ENCODE measurements around the gene GNA14.
"Not testable (repeated sequence)": the region's sequence is repeated elsewhere in the genome, so short reads cannot be mapped to it uniquely, and the experiment has no call there.

GNA14 gene

DNA sequence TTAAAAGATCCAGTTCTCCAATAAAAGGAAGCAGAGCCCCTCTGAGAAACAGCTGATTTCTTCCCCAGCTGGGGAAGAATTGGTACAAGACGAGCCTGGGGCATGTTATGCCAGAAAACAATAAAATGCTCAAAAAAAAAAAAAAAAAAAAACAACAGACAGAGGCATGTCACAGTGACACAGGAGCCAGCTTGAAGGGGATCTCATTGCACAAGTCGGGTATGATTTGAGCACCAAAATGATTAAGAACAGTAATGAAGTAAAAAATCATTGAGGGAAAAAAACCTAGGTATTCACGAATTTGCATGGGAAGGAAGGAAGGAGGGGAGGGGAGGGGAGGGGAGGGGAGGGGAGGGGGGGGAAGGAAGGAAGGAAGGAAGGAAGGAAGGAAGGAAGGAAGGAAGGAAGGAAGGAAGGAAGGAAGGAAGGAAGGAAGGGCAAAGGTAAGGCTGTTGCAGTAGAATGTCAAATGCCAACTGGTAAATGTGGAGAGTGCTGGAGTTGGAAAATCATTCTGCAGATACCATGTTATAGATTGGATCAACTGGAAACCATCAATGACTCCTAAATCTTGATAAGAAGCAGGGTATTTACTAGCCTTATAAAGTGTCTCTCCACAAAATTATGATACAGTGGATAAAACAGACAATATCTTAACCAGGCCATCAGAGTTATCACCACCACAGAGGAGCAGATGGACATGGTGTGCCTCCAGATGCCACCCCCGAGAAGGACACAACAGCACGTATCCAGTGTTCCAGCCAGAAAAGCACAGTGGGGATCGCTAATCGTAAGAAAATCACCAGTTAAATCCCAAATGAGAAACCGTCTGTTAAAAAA lies 7.2 kb downstream of the GNA14 start:
- no peak for DNase-seq

DNA sequence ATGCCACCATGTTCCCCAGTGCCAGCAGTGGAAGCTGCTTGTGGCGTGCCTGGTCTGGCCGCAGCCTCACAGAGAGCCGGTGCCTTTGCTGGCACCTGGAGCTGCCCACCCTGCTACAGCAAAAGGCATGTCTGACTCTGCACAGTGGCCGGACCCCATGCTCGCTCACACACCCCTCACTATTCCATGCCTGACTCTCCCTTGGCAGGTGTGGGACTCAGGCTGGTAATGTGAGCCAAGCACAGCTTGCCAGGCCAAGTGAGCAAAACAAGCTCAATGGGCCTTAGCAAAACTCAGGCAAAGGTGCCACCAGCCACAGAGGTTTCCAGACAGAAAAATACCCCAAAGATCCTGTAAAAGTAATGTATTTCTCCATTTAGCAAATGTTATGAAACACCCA lies 15.5 kb downstream of the GNA14 start:
- DNase-seq: no peak

DNA sequence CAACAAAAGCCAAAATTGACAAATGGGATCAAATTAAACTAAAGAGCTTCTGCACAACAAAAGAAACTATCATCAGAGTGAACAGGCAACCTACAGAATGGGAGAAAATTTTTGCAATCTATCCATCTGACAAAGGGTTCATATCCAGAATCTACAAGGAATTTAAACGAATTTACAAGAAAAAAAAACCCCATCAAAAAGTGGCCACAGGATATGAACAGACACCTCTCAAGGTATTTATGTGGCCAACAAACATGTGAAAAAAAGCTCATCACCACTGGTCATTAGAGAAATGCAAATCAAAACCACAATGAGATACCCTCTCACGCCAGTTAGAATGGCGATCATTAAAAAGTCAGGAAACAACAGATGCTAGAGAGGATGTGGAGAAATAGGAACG lies 19.3 kb downstream of the GNA14 start:
- DNase-seq: not testable (repeated sequence)

DNA sequence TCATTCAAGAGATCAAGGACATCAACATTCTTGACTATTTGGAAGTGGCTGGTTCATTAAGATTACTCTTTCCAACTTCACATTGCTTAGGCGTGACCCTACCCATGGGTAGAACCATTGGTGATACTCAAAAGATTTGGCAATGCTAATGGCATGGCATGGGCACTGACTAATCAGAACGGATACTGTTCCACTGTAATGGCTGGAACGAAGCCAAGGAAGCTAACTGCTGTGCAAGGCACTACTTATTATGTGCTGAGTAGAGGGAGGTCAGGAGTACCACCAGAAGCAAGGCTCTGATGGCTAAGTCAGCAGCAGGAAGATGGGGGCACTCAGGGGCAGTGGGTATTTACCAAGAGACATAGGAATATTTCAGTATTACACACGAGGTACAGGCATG lies 31.9 kb downstream of the GNA14 start:
- DNase-seq: no peak

DNA sequence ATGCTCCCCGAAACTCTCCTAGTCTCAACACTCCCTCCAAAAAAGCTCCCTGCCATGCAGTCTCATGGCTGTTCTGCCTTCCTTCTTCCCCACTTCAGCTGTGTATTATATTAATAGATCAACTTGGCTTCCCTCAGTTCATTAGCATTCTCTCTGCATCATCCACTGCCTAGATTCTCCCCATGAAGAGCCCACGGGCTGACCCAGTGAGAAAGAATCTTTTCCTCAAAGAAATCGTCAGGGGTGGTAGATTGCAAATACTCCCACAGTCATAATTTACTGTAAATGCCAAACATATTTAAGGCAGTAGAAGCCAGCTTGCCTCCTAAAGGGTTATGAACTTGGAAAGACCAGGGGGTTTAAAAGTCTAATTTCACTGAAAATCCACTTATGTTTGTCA lies 33.5 kb downstream of the GNA14 start:
- DNase-seq: no peak

DNA sequence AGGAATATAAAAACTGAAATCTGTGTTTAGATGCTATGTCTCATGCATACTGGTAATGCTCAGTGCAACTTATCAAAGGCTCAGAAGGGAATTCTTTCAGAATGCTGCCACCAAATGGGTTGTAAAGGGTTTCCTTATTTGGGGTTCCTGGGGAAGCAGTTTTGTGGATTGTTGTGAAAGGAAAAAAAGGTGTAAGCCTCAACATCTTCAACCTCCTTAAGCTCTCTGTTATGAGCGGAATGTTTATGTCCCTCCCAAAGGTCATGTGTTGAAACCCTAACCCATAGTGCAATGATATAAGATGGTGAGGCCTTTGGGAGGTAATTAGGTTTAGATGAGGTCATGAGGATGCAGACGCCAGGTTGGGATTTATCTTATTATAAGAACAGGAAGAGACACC lies 41.6 kb downstream of the GNA14 start:
- no peak for DNase-seq

DNA sequence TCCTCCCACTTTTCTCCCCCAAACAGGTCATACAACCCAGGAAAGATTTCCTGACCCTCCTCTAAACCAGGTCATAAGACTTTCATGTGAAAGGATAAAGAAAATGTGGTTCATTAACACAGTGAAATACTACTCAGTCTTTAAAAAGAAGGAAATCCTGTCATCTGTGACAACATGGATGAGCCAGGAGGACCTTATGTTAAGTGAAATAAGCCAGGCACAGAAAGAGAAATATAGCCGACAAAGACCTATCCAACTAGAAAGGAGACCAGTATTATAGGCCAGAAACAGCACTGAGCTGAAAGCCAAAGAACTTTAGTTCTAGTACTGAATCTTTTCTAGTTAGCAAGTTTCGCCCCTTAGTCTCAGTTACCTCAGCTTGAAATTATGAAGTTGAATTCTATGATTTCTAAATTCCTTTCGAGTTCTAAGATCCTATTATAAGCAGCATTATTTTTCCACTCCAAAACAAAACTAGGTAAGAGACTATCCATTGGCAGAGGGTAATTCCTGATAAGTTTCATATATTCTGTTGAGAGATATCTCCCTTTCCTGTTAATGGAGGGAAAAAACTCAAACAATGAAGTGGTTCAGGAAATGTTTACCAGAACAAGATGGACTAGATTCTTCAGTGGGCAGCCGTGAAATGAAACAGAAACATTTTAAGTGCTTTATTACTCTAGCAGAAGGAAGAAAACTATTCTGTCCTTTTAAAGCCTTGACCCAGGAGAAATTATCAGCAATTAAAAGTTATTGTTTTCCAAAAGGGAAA lies 42.5 kb downstream of the GNA14 start:
- no peak for DNase-seq

DNA sequence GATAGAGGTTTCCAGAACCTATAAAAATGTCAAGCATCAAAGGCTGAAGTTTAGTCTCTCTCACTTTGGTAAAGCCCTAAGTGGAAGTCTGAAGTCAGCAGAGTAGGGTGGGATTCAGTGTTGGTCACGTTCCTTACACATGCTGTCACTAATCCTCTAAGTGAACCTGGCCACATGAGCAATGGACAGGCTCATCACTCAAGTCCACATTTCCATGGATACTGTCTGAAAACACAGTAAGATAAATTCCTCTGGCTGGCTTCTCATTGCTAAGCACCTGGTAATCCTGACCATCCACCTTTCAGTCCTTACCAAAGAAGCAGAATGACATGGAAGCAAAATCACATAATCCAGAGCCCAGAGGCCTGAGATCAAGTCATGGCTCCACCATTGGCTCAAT lies 43.8 kb downstream of the GNA14 start:
- no peak for DNase-seq

DNA sequence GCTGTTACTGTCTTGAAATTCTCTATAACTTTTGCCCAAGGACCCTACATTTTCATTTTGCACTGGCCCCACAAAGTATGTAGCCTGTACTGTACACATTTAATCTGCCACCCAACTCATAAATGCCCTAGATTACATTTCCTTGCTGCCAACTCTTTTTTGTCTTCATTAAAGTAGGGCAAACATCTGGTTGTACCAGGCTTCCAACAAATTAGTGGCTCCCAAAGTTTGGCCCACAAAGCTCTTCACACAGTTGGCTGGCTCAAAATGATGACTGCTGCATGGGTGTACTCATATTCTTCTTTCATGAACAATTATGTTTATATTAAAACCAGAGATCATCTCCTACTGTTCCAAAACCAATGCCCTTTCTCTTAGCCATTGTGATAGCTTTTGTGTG lies 45.3 kb downstream of the GNA14 start:
- DNase-seq: no peak

DNA sequence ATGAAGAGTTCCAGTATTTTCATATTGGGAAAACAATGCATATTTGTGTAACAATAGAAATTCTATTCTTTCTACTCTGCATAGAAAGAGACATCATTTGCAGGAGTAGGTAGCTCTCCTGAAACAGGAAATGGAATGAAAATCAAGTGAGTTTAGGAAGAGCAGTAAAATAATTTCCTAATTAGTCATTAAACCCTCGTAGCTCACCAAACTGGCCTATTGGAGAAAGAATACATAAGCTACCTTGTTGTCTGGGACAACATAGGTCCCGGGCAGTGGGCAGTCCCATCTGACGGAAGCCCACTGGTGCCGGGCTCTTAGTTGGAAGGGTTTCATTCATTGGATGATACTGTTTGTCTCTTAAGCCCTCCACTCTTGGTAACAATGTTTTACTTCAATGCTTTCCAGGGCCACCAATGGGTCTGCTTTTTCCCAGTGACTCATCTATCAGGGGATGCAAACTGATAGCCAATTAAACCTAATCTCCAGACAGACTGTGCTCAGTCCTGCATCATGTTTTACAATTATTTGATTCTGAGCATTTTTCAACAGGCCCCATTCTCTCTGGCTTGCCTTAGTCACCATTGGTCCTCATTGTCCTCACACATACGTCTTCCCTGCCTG lies 46.5 kb downstream of the GNA14 start:
- DNase-seq: no peak

DNA sequence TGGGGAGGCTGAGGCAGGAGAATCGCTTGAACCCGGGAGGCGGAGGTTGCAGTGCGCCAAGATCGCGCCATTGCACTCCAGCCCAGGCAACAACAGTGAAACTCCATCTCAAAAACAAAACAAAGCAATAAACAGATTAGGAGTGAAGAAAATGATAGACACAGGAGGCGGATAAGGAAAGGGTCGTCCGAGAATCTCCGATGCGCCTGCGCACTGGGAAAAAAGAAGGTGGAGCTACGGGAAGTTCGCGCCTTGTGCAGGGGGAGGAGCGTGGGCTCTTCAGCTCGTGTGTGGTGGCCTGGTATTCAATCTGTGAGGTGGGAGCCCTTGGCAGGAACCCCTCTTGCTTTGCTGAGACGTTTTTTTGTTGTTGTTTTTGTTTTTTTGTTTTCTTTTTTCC lies 47.3 kb downstream of the GNA14 start:
- DNase-seq: no peak

DNA sequence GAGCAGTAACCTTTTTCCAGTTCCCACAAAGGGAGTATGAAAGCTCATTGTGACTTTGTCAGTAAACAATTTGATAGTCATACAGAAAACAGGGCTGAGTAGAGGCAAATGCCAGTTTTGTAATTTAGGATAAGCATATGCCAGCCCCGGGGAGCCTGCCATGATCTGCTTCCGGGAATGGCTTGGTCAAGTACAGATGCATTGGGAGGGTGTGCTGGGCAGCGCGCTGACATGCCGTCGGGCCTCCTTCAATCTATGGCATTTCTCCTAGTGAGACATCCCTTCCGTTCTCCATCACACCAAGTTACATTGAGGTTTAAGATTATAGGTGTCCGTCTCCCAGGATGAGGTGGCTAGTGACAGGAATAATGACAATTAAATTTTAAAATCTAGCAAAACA lies 48.6 kb downstream of the GNA14 start:
- no peak for DNase-seq

DNA sequence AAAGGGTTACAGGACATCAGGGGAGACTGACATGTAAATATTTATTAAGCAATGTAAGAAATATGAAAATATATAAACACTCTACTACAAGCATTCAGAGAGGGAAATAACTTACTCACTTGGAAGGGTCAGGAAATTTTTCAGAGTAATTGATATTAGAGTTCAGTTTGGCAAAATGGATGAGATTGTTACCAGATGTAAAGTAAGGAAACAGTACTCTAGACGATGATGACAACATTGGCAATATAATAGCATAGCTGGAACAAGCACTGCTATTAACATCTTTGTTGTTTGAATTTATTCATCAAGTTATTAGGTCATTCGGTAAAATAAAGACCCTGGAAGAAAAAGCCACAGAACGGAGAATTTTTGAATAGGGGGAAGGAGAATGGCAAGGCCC lies 49.1 kb downstream of the GNA14 start:
- no peak for DNase-seq

DNA sequence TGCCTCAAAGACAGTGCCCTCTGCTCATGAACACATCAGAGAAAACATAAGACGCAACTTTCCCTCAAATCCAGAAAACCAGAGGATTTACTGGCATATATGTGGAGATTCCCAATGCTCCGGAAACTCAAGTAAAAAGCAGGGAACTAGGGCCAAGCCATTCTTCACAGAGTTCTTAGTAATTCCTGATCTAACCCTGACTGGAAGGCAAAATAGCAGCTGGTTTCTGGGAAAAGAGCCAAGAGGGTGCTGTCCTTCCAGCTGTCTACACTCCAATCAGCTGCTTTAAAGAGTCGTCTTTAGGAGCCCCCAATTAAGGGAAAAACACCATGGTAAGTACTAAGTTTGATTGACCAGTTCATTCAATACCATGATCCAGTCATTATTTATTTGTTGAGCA lies 49.6 kb downstream of the GNA14 start:
- DNase-seq: no peak

DNA sequence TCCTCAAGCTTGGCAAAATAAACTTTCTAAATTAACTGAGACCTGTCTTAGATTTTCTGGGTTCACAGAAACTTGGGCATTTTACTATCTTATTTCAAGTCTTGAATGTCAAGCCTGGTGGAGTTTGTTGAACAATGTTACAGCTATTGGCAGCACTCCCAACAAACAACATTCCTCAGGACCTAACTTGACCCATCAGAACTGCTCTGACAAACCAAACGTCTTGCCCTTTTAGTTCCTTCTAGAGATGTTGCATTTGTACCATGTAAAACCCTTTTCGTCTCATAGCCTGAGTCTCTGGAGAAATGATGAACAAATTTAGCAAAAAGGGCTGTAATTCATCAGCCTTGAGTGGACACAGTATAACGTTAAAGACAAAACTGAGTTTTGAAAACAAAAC lies 51.1 kb downstream of the GNA14 start:
- no peak for DNase-seq

DNA sequence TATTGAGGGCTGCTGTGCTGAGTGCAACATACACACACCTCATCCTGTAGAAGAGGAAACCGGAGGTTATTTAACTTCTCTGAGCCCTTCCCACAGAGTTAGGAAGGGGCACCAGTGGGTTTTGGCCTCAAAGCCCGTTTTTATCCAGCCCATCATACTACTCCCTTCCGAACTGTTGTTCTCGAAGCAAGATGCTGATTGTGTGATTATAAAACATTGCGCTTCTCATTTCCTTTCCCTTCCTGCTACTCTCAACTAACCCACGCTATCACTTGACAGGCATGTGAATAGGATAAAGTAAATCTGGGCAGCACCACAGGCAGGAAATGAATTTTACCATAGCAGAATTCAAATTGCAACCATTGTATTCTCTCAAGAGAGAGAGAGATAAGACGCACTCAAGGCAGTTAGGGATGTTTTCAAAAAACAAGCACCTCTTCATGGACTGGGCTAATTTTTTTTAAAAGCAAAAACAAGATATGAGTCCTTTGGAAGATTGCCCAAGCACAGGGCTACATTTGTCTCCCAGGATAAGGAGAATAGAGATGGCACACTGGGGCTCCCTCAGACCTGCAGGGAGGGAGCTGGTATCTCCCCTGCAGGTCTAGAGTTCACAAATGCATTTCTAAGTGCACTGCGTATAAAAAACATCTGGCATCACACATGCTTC lies 52.6 kb downstream of the GNA14 start:
- DNase-seq: no peak

DNA sequence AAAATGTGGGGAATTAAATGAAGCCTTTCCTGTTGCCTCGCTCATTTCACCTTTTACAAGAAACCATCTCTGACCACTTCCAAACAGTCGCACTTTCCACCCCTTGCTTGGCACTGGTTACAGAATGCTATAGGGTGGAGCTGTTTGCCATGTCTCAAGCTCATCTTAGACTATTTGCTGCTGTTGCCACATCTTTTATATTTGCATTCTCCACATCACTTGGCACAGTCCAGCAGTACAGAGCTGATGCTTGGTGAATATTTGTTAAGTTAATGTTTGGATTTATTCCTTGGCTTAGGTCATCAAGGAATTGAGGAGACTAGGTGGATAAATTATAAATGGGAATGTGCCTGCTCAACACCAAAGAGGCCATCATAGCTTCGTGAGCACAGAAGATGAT lies 53.2 kb downstream of the GNA14 start:
- DNase-seq: no peak

DNA sequence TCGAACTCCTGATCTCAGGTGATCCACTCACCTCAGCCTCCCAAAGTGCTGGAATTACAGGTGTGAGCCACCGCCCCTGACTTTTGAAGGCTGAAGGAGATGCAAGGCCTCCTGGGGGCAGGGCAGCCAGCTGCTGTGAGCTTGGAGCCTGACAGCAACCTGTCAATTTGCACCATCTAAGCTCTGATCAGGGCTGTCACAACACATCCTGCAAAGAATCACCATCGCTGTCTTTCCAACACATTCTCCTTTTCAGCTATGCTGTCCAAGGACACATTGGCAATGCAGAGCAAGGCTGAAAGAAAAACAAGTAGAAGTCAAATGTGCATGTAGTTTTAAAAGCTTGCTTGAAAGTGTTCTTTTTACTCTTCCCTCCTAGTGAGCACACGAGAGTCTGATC lies 54.6 kb downstream of the GNA14 start:
- no peak for DNase-seq

DNA sequence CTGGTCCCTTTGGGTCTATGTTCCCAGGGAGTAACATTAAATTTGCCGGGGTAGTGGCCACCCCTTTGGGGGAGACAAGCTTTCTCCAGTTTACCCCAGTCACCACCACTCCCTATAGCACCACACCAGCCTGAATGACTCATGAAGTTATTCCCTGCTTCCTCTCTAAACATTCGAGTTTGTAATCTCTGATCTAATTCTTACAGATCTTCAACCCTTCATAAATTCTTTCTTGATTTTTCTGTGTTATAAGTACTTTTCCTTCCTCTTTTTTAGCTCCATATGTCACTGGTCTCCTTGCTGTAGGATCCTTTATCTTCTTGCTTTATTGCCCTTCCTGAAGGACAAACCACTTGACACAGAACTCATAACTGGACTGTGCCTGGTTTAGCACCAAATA lies 55.6 kb downstream of the GNA14 start:
- no peak for DNase-seq

DNA sequence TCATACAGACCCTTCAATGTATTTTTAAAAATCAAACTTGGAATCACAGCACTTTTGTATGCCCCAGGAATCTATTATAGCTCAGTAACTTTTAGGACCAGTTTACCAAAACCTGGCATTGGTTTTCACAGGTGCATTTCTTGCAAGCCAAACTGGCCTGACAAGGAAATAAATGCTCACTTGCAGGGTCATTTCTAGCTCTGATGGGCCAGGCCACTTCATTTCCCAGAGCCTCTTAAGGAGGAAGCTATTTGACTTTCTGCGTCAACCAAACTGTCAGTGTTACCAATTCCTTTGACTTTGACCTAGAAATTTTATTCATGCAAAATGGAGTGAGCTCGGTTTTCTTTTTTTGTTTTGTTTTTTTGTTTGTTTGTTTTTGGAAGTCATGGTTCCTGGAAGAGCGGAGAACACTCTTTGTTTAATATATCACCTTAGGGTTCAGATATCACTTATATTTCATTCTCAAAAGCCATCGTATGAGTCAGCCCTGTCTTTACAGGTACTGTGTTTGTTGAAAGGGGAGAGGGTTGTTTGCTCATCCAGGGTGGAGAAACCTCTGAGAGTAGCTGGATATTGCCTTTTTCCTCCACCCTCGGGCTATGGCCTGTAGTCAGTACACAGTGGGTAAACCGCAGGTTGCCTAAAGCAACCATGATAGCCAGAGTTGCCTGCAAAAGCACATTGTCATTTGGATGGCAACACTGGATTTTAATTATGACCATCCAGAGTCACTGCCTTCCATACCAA lies 58.9 kb downstream of the GNA14 start:
- DNase-seq: no peak

DNA sequence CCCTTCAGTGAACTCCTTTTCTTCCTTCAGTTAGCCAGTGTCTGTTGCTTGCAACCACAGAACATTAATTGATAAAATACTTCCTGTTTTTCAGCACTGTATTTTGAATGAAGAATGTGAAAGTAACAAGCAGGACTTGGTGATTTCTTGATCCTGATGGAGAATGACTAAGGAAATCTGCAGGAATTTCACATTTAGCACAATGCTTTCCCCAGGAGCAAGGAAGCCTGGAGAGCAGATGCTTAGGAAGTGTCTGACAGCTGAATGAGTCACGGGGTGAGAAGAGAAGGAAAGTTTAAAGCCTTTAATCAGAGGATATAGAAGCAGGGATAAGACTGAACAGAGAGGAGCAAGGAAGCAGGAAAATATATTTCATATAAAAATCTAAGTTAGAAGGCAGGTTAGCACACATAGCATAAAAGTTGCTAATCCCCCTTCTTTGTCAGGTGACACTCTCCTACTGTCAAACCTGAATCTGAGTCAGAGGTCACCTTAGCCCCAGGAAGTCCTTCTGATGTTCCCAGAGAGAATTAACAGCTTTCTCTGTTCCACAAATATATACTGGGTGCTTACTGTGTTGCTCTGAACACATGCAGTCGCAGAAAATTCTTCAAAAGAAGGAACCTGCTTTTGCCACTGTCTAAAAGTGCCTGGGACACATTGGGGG lies 59.7 kb downstream of the GNA14 start:
- no peak for DNase-seq

DNA sequence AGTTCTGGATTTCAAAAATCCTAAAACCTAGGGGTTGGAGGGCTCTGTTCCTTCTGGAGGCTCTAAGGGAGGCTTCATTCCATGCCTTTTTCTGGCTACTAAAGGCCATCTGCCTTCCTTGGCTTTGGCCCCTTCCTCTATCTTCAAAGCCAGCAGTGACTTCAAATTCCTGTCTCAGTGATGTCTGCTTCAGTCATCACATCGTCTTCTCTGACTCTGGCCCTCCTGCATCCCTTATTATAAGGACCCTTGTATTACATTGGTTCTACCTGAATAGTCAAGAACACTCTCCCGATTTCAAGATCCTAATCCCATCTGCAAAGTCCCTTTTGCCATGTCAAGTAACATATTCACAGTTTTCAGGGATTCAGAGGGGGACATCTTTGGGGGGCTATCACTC lies 60.3 kb downstream of the GNA14 start:
- DNase-seq: no peak
